GM12878 (cell line): ENCODE results near the gene PPM1N. TPM values are rescaled to one million over a fixed set of nuclear protein-coding genes. Genes with fewer than 3 reads are reported as not detected.

ENCODE experiments used
- NFIC ChIP-seq: IDR thresholded peaks from 2 replicates; pipeline ENCODE4 v1.6.1; 2012; ENCODE audit warnings: low read depth, mild to moderate bottlenecking, inconsistent platforms, low read length, moderate library complexity
- ZSCAN29 ChIP-seq: fragments of 450-650 bp; IDR thresholded peaks from 2 replicates; pipeline ENCODE4 v1.6.1; 2017; ENCODE audit warnings: mild to moderate bottlenecking, moderate library complexity
- polyA plus RNA-seq, 11 experiments: library from polyadenylated mRNA; depleted of rRNA in 4 of 11; unstranded in 6 of 11; stranded (reverse) in 5 of 11; fragments of >200 nt; fragmentation: Nextera tagmentation in 4 of 11; fragmentation: Illumina TruSeq in 1 of 11; extraction: Ambion mirVana in 4 of 11; extraction: Trizol in 1 of 11; gene quantifications; 1 replicate in 1 of 11; 2 replicates in 10 of 11; pipeline versions ENCODE4 v1.2.1 to v1.2.3, GENCODE V29; 2011 to 2016; ENCODE audit warnings: inconsistent platforms in 2 of 11, missing spikeins in 2 of 11, low read depth in 1 of 11
- total RNA-seq, 4 experiments: library from RNA; depleted of rRNA in 3 of 4; stranded (reverse); fragments of >200 nt in 3 of 4; fragmentation: Illumina TruSeq in 1 of 4; extraction: Trizol in 1 of 4; gene quantifications; 2 replicates each; pipeline versions ENCODE4 v1.2.1 to v1.2.3, GENCODE V29; 2013 to 2021
- TF ChIP-seq, protein P1 (sequence below): fragments of 450-650 bp; formaldehyde crosslinking; IDR thresholded peaks from 2 replicates; pipeline ENCODE4 v1.4.0; 2022; ENCODE audit warnings: mild to moderate bottlenecking, moderate library complexity
- TF ChIP-seq, protein P2 (sequence below): fragments of 450-650 bp; IDR thresholded peaks from 2 replicates; pipeline ENCODE4 v1.6.1; 2018; ENCODE audit warnings: borderline replicate concordance, mild to moderate bottlenecking; ENCODE audit not compliant: partially characterized antibody

PPM1N gene
- total and polyA plus RNA-seq, 10 of the 15 experiments (the other 5 are each of a cell fraction or from before 2014, with no cell fraction given), result 1.6 to 5.4 (median 3.7) TPM

DNA sequence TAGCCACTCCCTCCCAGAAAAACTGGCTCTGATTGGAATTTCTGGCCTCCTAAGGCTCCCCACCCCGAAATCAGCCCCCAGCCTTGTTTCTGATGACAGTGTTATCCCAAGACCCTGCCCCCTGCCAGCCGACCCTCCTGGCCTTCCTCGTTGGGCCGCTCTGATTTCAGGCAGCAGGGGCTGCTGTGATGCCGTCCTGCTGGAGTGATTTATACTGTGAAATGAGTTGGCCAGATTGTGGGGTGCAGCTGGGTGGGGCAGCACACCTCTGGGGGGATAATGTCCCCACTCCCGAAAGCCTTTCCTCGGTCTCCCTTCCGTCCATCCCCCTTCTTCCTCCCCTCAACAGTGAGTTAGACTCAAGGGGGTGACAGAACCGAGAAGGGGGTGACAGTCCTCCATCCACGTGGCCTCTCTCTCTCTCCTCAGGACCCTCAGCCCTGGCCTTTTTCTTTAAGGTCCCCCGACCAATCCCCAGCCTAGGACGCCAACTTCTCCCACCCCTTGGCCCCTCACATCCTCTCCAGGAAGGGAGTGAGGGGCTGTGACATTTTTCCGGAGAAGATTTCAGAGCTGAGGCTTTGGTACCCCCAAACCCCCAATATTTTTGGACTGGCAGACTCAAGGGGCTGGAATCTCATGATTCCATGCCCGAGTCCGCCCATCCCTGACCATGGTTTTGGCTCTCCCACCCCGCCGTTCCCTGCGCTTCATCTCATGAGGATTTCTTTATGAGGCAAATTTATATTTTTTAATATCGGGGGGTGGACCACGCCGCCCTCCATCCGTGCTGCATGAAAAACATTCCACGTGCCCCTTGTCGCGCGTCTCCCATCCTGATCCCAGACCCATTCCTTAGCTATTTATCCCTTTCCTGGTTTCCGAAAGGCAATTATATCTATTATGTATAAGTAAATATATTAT, 24.3 kb upstream of the PPM1N start (continued):
- TF ChIP-seq, protein P1, sequence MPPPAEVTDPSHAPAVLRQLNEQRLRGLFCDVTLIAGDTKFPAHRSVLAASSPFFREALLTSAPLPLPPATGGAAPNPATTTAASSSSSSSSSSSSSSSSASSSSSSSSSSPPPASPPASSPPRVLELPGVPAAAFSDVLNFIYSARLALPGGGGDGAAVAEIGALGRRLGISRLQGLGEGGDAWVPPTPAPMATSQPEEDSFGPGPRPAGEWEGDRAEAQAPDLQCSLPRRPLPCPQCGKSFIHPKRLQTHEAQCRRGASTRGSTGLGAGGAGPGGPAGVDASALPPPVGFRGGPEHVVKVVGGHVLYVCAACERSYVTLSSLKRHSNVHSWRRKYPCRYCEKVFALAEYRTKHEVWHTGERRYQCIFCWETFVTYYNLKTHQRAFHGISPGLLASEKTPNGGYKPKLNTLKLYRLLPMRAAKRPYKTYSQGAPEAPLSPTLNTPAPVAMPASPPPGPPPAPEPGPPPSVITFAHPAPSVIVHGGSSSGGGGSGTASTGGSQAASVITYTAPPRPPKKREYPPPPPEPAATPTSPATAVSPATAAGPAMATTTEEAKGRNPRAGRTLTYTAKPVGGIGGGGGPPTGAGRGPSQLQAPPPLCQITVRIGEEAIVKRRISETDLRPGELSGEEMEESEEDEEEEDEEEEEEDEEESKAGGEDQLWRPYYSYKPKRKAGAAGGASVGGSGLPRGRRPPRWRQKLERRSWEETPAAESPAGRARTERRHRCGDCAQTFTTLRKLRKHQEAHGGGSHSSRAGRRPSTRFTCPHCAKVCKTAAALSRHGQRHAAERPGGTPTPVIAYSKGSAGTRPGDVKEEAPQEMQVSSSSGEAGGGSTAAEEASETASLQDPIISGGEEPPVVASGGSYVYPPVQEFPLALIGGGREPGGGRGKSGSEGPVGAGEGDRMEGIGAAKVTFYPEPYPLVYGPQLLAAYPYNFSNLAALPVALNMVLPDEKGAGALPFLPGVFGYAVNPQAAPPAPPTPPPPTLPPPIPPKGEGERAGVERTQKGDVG (CRISPR knock-in tag), result no peak
- TF ChIP-seq, protein P2, sequence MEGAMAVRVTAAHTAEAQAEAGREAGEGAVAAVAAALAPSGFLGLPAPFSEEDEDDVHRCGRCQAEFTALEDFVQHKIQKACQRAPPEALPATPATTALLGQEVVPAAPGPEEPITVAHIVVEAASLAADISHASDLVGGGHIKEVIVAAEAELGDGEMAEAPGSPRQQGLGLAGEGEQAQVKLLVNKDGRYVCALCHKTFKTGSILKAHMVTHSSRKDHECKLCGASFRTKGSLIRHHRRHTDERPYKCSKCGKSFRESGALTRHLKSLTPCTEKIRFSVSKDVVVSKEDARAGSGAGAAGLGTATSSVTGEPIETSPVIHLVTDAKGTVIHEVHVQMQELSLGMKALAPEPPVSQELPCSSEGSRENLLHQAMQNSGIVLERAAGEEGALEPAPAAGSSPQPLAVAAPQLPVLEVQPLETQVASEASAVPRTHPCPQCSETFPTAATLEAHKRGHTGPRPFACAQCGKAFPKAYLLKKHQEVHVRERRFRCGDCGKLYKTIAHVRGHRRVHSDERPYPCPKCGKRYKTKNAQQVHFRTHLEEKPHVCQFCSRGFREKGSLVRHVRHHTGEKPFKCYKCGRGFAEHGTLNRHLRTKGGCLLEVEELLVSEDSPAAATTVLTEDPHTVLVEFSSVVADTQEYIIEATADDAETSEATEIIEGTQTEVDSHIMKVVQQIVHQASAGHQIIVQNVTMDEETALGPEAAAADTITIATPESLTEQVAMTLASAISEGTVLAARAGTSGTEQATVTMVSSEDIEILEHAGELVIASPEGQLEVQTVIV, result no peak
- TF ChIP-seq ZSCAN29, result no peak
- no peak for TF ChIP-seq NFIC
